OCI-LY3 (cell line): ENCODE results near the gene NMRK2.

Experiments
- EZH2phosphoT487 ChIP-seq: fragments of 200-600 bp; shearing (Covaris generic); IDR thresholded peaks from 2 replicates; pipeline ENCODE4 v1.6.1; 2018; ENCODE audit warnings: antibody characterized with exemption, mixed run types, low read depth
- TF ChIP-seq, protein P1 (sequence below): fragments of 200-600, 300-600 bp; sonication (generic); IDR thresholded peaks from 2 replicates; pipeline ENCODE4 v1.5.1; 2014; ENCODE audit warnings: antibody characterized with exemption, low read length, low read depth

GRCh38 chr19:3936506-3937442, 3.9 kb downstream of the NMRK2 start:
- TF ChIP-seq EZH2phosphoT487, result no peak
- TF ChIP-seq, protein P1, sequence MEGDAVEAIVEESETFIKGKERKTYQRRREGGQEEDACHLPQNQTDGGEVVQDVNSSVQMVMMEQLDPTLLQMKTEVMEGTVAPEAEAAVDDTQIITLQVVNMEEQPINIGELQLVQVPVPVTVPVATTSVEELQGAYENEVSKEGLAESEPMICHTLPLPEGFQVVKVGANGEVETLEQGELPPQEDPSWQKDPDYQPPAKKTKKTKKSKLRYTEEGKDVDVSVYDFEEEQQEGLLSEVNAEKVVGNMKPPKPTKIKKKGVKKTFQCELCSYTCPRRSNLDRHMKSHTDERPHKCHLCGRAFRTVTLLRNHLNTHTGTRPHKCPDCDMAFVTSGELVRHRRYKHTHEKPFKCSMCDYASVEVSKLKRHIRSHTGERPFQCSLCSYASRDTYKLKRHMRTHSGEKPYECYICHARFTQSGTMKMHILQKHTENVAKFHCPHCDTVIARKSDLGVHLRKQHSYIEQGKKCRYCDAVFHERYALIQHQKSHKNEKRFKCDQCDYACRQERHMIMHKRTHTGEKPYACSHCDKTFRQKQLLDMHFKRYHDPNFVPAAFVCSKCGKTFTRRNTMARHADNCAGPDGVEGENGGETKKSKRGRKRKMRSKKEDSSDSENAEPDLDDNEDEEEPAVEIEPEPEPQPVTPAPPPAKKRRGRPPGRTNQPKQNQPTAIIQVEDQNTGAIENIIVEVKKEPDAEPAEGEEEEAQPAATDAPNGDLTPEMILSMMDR, result no peak
